GM21619 (cell line): Measurements from ENCODE around the gene TARS3.
"Not testable (repeated sequence)": the region's sequence is repeated elsewhere in the genome, so short reads cannot be mapped to it uniquely, and the experiment has no call there.

Source experiments
- ATAC-seq: cut with Tn5 transposase; IDR thresholded peaks from one replicate; pipeline ENCODE4 v1.9.1; 2021; ENCODE audit not compliant: unreplicated experiment

TARS3 gene

DNA sequence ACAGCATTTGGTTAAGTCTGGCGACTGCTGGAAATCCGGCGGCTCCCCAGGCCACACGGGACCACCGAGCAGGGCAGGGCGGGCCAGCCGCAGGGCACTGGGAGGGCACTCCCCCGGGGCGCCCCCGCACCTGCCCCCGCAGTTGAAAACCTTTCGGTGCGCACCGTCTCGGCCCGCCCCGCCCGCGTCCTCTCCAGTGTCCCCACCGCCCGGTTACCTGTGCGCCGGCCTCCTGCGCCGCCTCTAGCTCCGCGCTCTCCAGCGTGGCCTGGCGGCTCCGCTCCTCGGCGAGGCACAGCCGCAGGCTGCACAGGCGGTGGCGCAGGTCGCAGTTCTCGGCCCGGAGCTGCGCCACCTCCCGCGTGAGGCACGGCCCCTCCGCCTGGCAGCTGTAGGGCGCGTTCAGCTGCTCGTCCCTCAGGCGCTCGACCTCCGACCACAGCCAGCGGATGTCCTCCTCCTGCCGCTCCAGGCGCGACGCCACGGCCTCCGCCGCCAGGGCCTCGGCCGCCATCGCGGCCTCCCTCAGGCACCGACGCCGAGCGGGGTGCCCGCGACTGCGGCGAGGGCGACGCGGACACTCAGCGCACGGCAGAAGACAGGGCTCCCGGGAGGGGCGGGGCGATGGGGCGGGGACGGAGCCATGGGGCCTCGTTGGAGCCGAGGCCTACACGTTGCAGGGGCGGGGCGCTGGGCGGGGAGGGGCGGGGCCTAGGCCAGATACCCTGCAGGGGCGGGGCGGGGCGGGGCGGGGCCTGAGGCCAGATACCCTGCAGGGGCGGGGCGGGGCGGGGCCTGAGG is at the start of gene TARS3:
Gene TARS3 (minus strand): TSS at position 600 of the 801 bp plus-strand sequence. CDS start 86 bp downstream, at position 514.
- peak; percentile 79 for ATAC-seq

GRCh38 chr15:101773496-101774100 is 49.3 kb upstream of the TARS3 start:
- no peak for ATAC-seq

- ATAC-seq: no peak
Measured at GRCh38 chr15:101772921-101773320, 48.6 kb upstream of the TARS3 start.

- ATAC-seq: not testable (repeated sequence)
Measured at GRCh38 chr15:101767083-101767640, 42.9 kb upstream of the TARS3 start.

DNA sequence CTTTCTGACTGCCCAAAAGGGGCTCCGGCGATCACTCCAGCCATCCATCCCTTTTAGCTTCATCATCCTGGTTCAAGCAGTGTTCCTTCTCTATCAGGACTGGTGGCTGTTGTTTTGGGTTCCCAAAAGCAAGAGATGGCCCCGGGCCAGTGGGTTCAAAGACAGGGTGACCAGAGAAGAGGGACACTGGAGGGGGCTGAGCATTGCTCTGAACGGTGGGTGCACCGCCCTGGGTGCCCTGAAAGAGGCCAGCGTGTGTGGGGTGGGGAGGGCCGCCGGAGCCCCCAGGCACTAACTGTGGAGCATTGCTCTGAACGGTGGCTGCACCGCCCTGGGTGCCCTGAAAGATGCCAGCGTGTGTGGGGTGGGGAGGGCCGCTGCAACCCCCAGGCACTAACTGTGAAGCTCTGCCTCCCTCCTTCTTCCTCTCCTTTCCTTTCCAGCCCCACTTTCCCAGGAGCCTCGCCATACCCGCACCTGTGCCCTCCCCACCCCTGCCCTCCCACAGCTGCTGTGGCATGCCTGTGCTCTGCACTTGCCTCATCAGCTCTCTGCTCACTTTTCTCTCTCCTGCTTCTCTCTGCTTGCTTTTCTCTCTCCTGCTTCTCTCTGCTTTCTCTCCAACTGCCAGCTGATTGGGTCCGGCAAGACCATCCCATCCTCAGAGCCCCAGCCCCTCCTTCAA is 41.6 kb upstream of the TARS3 start:
- ATAC-seq: no peak

GRCh38 chr15:101765340-101765671 is 41.0 kb upstream of the TARS3 start:
- not testable (repeated sequence) for ATAC-seq

GRCh38 chr15:101764669-101765339 is 40.5 kb upstream of the TARS3 start:
- ATAC-seq: not testable (repeated sequence)

GRCh38 chr15:101746716-101747082 is 22.4 kb upstream of the TARS3 start:
- ATAC-seq: peak; percentile 25

DNA sequence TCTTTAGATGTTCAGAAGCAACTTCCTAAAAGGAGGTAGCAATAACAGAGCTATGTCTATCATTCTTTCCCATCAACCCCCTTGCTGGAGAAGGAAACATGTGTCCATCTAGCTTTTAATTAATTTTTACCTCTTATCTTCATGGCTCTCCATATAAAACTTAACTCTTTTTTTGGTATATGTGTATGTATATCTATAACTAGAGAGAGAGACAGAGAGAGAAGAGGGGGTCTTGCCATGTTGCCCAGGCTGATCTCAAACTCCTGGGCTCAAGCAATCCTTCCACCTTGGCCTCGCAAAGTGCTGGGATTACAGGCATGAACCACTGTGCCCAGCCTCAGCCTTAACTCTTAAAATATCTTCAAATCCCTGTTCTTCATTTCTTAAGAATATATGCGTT is 10.6 kb upstream of the TARS3 start:
- not testable (repeated sequence) for ATAC-seq

- ATAC-seq: no peak
Measured at GRCh38 chr15:101733545-101733944, 9.3 kb upstream of the TARS3 start.

- ATAC-seq: no peak
Measured at GRCh38 chr15:101732772-101733171, 8.5 kb upstream of the TARS3 start.

GRCh38 chr15:101731746-101732145 is 7.5 kb upstream of the TARS3 start:
- no peak for ATAC-seq

DNA sequence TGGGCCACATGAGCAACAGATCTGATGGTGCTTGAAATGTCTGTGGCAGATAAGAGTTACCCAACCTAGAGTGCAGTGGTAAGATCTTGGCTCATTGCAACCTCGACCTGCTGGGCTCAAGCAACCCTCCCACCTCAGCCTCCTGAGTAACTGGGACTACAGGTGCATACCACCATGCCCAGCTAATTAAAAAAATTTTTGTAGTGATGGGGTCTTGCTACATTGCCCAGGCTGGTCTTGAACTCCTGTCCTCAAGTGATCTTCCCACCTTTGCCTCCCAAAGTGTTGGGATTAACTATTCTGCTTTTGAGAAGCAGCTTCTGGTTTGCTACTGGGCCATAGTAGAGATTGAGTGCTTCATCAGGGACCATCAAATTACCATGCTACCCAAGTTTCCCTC is 2.9 kb upstream of the TARS3 start:
- no peak for ATAC-seq

GRCh38 chr15:101725073-101725472 is 800 bp upstream of the TARS3 start:
- no peak for ATAC-seq

- ATAC-seq: no peak
Measured at GRCh38 chr15:101724675-101725005, 367 bp upstream of the TARS3 start.

DNA sequence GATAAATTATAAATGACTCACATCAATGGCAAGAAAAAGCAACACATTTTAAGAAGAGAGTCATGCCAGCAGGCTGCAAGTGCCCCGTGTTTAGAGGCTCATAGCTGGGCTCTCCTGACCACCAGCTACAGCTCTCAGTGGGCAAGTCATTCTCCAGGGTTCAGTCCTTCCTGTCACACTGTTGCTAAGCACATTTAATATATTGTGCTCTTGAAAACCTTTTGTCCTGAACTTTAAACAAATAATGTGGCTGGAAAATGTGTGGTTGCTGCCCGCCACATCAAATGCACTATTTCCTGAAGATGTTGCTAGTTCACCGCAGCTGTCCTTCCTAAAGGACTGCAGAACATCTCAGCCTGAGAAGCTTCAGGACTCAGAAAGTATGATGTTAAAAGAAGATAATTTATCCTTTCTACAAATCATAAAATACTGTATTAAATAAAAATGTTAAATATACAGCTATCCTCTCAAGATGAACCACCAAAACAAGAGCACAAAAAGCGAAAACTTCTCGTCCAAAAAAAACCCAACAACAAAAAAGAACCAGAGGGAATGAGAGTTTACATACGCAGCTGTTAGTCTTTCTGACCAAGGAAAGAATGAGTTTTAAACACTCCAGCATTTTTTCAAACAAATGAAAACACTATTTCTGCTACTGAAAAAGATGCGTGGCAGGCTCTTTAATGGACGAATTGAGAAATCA is 951 bp downstream of the TARS3 start:
- ATAC-seq: peak; percentile 42

DNA sequence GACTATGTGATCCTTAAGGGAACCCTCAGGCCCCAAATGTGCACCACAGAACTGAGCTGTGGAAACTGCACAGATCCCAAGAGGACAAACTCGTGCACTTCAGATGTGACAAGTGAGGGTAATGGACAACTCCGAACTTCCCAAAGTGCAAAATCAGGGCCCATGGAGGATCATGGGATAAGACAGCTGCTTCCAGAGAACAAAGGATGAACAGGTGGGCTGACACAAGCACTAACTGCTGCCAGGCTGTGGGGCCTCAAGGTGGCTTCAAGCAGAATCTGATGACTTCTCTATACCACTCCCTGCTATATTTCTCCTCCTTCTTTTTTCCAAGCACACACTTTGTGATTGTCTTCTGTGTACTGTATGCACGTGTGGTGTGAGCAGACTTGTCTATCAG is 5.4 kb downstream of the TARS3 start:
- no peak for ATAC-seq

GRCh38 chr15:101712078-101712477 is 12.2 kb downstream of the TARS3 start:
- ATAC-seq: no peak

DNA sequence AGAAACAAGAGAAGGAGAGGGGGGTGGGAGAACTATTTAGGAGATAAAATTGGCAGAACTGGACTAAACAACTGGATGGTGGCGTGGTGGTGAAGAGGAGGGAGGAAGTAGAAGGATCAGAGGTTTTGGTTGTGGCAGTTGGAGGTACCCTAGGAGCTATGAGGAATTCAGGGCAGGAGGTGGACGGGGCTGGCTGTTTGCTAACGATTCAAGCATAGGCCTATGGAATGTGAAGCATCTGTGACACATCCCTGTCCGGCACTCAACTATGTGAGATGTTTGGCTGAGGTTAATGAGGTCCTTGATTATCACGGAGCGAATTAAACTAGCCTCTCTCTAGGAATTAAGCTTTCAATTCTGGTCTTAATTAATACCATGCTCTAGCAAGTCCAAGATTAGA is 13.5 kb downstream of the TARS3 start:
- no peak for ATAC-seq

GRCh38 chr15:101709466-101709865 is 14.8 kb downstream of the TARS3 start:
- no peak for ATAC-seq

- no peak for ATAC-seq
Measured at GRCh38 chr15:101707983-101708382, 16.3 kb downstream of the TARS3 start.
